ENCODE results near the gene MYO7A. TPM values are rescaled to one million over a fixed set of nuclear protein-coding genes. Genes with fewer than 3 reads are reported as not detected.

The MYO7A gene
- polyA plus RNA-seq, 3 donors: 3.6 to 6.4 (median 6.4) TPM

- WGBS, 3 donors: 81 to 90% (median 87%) methylated on average over 7 of the region's 7 CpGs
- H3K27ac ChIP-seq (ENCODE audit: low read depth, low read length): no peak overlapping the region
Measured at GRCh38 chr11:77122576-77123212, 5.4 kb upstream of the MYO7A start.

- 92 to 97% (median 93%) methylated on average over 5 to 8 of the region's 8 CpGs for WGBS, 3 donors
- no peak overlapping the region for H3K27ac ChIP-seq (ENCODE audit: low read depth, low read length)
Measured at GRCh38 chr11:77123591-77123990, 4.5 kb upstream of the MYO7A start.

- 87 to 88% (median 87%) methylated on average over 8 of the region's 8 CpGs for WGBS, 3 donors
- no peak overlapping the region for H3K27ac ChIP-seq (ENCODE audit: low read depth, low read length)
Measured at GRCh38 chr11:77124041-77124440, 4.0 kb upstream of the MYO7A start.

- no peak overlapping the region for H3K27ac ChIP-seq (ENCODE audit: low read depth, low read length)
- 83 to 89% (median 86%) methylated on average over 6 of the region's 6 CpGs for WGBS, 3 donors
Measured at GRCh38 chr11:77124488-77124887, 3.6 kb upstream of the MYO7A start.

DNA sequence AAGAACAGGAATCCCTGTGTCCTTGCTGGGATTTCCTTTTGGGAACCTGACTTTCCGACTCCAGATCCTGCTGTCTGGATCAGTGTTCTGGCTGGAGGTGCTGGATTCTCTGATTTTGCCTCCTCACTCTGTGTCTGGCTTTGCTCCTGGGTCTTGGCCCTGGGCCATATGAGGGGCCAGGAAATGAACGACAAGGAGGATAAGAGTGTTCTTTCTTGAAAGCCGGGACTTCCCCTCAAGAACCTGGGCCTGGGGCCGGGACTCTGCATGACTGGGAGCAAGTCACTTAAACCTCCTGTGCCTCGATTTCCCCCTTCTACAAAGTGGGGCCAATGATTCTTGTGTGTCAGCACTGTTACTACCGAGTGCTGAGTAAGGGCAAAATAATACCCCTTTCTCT is 2.9 kb upstream of the MYO7A start:
- WGBS, 3 donors: 37 to 74% (median 45%) methylated on average over 6 of the region's 6 CpGs
- H3K27ac ChIP-seq (ENCODE audit: low read depth, low read length): no peak overlapping the region

- WGBS, 3 donors: 71 to 93% (median 84%) methylated on average over 4 of the region's 4 CpGs
- H3K27ac ChIP-seq (ENCODE audit: low read depth, low read length): no peak overlapping the region
Measured at GRCh38 chr11:77125695-77126094, 2.4 kb upstream of the MYO7A start.

DNA sequence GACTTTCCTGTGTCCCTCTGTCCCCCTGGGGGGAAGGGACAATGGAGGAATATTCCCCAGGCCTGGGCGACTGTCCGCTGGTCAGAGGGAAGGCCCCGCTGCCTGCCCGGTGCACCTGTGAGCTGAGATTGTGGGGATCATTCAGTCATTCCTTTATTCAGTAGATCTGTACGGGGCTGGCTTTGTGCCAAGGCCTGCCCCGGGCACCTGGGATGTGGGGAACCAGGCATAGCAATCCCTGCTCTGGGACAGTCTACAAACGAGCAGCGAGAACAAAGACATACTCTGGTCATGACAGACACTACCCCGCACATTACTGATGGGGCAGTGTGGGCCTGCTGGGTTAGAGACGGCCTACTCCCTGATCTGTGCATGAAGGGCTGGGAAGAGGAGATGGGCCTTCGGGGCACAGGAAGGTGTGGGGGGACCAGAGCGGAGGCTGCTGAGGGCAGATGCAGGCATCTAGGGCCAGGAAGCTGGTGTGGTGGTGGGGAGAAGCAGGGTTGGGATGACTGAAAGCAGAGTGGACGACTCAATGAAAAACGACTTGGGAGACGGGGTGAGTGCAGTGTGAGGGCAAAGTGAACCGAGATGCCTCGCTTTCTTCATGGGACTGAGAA is 1.8 kb upstream of the MYO7A start:
- WGBS, 3 donors: 74 to 77% (median 75%) methylated on average over 17 of the region's 17 CpGs
- no peak overlapping the region for H3K27ac ChIP-seq (ENCODE audit: low read depth, low read length)

DNA sequence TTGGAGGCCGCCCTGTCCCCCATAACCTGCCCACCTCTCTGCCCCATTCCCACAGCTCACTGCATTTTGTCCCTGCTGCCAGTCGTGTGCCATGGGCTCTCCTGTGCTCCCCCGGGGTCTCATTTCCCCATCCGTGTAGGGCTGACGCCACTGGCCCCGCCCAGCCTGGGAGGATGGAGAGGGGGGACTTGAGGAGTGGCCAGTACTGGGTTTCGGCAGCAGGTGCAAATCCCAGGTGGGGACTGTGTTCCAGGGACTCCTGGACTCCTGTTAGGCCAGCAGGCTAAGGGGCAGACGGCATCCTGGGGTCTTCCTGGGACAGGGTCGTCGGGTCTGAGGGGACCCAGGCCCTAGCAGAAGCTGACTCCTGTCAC is 1.2 kb upstream of the MYO7A start:
- 18 to 20% (median 19%) methylated on average over 10 of the region's 10 CpGs for WGBS, 3 donors
- H3K27ac ChIP-seq (ENCODE audit: low read depth, low read length): no peak overlapping the region

DNA sequence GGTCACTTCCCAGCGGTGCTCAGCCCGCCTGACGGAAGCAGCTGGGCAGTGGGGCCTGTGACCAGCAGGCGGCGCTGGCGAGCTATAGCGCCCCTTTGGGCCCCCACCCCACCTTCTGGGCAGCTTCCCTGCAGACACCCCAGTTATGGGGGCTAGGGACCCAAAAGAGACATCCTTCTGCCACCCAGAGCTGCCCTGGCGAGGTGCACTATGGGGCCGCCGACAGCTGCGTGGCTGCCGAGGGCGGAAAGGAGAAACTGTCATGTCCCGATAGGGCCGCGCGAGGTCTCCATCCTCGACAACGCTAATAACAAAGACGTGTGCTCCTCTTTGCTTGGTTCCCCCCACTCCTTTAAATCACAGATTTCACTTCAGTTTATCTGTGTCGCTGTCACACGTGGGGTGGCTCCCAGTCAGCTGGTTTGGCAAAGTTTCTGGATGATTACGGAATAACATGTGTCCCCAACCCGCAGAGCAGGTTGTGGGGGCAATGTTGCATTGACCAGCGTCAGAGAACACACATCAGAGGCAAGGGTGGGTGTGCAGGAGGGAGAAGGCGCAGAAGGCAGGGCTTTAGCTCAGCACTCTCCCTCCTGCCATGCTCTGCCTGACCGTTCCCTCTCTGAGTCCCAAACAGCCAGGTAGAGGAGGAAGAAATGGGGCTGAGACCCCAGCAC is 673 bp upstream of the MYO7A start:
- 3 to 7% (median 6%) methylated on average over 27 of the region's 27 CpGs for WGBS, 3 donors
- no peak overlapping the region for H3K27ac ChIP-seq (ENCODE audit: low read depth, low read length)

DNA sequence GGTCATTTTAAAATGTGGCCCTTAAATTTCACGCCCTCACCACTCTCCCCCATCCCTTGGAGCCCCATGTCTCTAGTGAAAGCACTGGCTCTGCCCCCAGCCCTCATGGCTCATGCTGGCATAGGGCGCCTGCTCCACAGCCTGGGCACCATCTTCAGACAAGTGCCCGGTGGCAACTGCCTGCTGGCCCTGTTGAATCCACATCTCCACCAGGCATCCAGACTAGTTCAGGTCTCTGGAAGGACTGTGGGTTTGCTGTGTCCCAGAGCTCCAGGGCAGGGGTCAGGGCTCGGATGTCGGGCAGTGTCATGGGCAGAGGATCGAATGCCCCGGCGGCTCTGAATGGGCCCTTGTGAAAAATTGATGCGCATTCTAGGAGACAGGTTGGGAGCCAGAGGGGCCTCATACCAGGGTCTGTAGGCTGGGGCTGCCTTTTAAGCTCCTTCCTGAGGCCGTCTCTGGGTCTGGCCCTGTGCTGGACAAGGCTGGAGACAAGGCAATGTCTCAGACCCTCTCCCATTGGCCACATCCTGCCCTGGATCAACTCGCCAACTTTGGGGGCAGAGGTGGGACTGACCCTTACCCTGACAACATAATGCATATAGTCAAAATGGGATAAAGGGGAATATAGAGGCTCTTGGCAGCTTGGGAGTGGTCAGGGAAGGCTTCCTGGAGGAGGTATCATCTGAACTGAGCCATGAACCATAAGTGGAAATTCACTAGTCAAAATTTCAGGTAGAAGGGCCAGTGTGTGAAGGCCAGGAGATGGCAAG is 1.2 kb downstream of the MYO7A start:
- no peak overlapping the region for H3K27ac ChIP-seq (ENCODE audit: low read depth, low read length)
- 87 to 88% (median 87%) methylated on average over 11 of the region's 11 CpGs for WGBS, 3 donors

GRCh38 chr11:77129842-77130756 is 2.1 kb downstream of the MYO7A start:
- no peak overlapping the region for H3K27ac ChIP-seq (ENCODE audit: low read depth, low read length)
- 89 to 96% (median 91%) methylated on average over 11 of the region's 11 CpGs for WGBS, 3 donors

DNA sequence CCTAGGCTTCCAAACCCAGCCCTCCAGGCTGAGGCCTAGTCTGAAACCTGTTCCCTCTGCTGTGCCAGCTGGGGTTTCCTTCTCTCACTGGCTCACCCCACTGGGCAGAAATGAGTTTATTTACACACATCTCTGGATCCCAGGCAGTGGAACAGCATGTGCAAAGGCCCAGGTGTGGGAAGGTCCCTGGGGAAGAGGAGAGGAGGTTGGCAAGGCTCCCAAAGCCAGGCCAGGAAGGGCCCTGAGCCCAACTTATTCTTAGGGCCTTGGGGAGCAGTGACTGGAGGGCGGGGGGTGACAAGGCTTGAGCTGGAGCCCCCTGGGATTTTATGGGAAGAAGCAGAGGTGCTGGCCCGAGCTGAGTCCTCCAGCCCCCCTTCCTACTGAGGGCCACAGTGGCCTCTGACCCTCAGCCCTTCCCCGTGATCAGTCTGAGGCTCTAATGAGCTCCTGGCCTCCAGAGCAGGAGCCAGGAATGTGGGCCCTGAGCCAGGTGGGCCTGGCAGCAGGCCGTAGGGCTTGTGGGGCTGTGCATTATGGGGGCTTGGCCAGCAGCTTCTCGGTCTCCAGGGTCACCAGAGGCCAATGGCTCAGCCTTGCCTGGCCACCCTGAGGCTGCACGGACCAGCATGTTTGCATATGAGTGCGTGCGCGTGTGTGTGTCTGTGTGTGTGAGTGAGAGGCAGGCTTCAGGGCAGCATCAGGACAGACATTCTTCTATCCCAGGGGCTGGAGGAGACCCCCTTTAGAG is 2.9 kb downstream of the MYO7A start:
- H3K27ac ChIP-seq (ENCODE audit: low read depth, low read length): no peak overlapping the region
- 47 to 58% (median 55%) methylated on average over 9 of the region's 9 CpGs for WGBS, 3 donors

DNA sequence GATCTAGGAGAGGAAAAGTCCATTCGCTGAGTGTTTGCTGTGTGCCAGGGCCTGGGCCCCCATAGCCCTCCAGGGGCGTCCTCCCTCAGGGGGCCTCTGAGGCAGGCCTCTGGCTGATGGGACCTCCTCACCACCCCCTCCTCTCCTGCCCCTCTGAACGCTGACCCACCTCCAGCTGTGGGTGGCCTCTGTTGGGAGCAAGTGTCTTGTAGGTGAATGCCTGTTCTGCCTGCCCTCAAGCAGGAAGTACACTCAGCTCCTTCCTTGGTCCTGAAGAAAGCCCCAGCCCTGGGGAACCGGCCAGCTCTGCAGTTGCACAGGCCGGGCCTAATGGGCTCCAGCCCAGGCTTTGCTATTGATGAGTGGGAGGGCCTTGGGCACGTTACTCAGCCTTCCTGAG is 3.5 kb downstream of the MYO7A start:
- WGBS, 3 donors: 63 to 72% (median 69%) methylated on average over 6 of the region's 6 CpGs
- no peak overlapping the region for H3K27ac ChIP-seq (ENCODE audit: low read depth, low read length)

GRCh38 chr11:77135069-77135468 is 7.0 kb downstream of the MYO7A start:
- WGBS, 3 donors: 14 to 28% (median 14%) methylated on average over 2 of the region's 2 CpGs
- H3K27ac ChIP-seq (ENCODE audit: low read depth, low read length): no peak overlapping the region

- WGBS, 3 donors: 83 to 88% (median 86%) methylated on average over 8 of the region's 8 CpGs
- no peak overlapping the region for H3K27ac ChIP-seq (ENCODE audit: low read depth, low read length)
Measured at GRCh38 chr11:77136074-77136473, 8.0 kb downstream of the MYO7A start.

DNA sequence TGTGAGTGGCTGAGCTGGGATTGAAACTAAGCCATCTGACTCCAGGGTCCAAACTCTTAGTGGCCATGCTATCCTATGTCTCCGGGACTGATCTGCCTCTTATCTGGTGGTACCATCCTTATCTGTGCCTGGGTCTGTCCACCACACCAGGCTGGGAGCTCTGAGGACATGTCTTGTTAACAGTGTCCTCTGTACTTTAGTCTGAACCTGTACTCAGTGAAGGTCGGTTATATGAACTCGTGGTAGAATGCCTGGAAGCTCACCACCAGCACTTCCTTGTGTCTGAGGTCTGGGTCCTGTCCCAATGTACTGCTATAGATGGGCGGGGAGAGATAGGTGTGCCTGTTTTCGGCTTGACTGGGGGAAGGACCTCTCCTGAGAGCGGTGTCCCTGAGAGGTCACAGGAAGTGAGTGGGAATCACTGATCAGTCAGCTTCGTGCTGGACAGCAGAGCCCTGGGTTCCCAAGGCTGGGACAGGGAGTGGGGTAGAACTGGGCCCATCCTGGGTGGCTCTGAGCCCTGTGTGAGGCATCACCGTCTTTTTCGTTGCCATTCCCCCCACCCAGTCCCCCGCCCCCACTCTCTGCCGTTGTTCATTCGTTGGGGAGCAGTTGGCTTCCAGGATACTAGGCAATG is 8.9 kb downstream of the MYO7A start:
- WGBS, 3 donors: 74 to 77% (median 75%) methylated on average over 12 of the region's 12 CpGs
- no peak overlapping the region for H3K27ac ChIP-seq (ENCODE audit: low read depth, low read length)

GRCh38 chr11:77137421-77137820 is 9.4 kb downstream of the MYO7A start:
- no peak overlapping the region for H3K27ac ChIP-seq (ENCODE audit: low read depth, low read length)
- WGBS, 3 donors: 70 to 86% (median 71%) methylated on average over 10 to 11 of the region's 11 CpGs
